ENCODE measurements around the gene DENND1B. TPM values are rescaled to one million over a fixed set of nuclear protein-coding genes. Genes with fewer than 3 reads are reported as not detected.

Gene DENND1B
- polyA plus RNA-seq, 1 donor from 2014 or later, result 12.4 TPM

GRCh38 chr1:197811769-197812168 lies 36.5 kb upstream of the DENND1B start:
- Histone ChIP-seq H3K4me2 (ENCODE audit: low read length) (no peak overlapping the region), H3K27me3 (ENCODE audit: insufficient read depth, low read depth, low read length) (no peaks in the 10 kb centered on the region)
- TF ChIP-seq MXI1 (conservative IDR thresholded peaks at IDR 0.05; ENCODE audit: poor library complexity, severe bottlenecking), result no peak
- TF ChIP-seq EZH2 (IDR thresholded peaks at IDR 0.05; ENCODE audit: borderline replicate concordance, insufficient read depth, low read length, poor library complexity, severe bottlenecking), result no peak
- no peak for TF ChIP-seq TAF1 (IDR thresholded peaks at IDR 0.05; ENCODE audit: low read depth)
- TF ChIP-seq REST (IDR thresholded peaks at IDR 0.05; ENCODE audit: borderline replicate concordance), result no peak
- no peak for TF ChIP-seq CTCF (IDR thresholded peaks at IDR 0.05; ENCODE audit: poor library complexity, severe bottlenecking)
- no peak for TF ChIP-seq POLR2AphosphoS5 (IDR thresholded peaks at IDR 0.05)
- no peak for TF ChIP-seq RAD21 (conservative IDR thresholded peaks at IDR 0.05)
- no peak for TF ChIP-seq SMC3 (conservative IDR thresholded peaks at IDR 0.05; ENCODE audit: poor library complexity)
- TF ChIP-seq EP300 (conservative IDR thresholded peaks at IDR 0.05; ENCODE audit: poor library complexity, severe bottlenecking), result no peak

GRCh38 chr1:197810812-197811211 lies 35.5 kb upstream of the DENND1B start:
- TF ChIP-seq TAF1 (IDR thresholded peaks at IDR 0.05; ENCODE audit: low read depth), result no peak
- no peak for TF ChIP-seq SMC3 (conservative IDR thresholded peaks at IDR 0.05; ENCODE audit: poor library complexity)
- no peak for TF ChIP-seq EZH2 (IDR thresholded peaks at IDR 0.05; ENCODE audit: borderline replicate concordance, insufficient read depth, low read length, poor library complexity, severe bottlenecking)
- no peak for TF ChIP-seq EP300 (conservative IDR thresholded peaks at IDR 0.05; ENCODE audit: poor library complexity, severe bottlenecking)
- no peak for TF ChIP-seq REST (IDR thresholded peaks at IDR 0.05; ENCODE audit: borderline replicate concordance)
- no peak for TF ChIP-seq CTCF (IDR thresholded peaks at IDR 0.05; ENCODE audit: poor library complexity, severe bottlenecking)
- no peak for TF ChIP-seq MXI1 (conservative IDR thresholded peaks at IDR 0.05; ENCODE audit: poor library complexity, severe bottlenecking)
- TF ChIP-seq RAD21 (conservative IDR thresholded peaks at IDR 0.05), result no peak
- no peak for TF ChIP-seq POLR2AphosphoS5 (IDR thresholded peaks at IDR 0.05)
- H3K4me2 ChIP-seq (ENCODE audit: low read length), result no peak overlapping the region

More at GRCh38 chr1:197811769-197812168, 36.5 kb upstream of the DENND1B start:
- Histone ChIP-seq H4K20me1 (ENCODE audit: insufficient read depth) (no peaks in the 10 kb centered on the region), H3K79me2 (replicated peaks; ENCODE audit: insufficient read depth, low read length) (no peaks in the 10 kb centered on the region), H3K36me3 (ENCODE audit: insufficient read depth, low read length) (no peaks in the 10 kb centered on the region), H3K4me3 (ENCODE audit: low read length) (no peak overlapping the region), H2AFZ (ENCODE audit: low read depth, low read length) (no peak overlapping the region), H3K9me2 (ENCODE audit: insufficient read depth, low read length) (no peaks in the 10 kb centered on the region), H3K9ac (ENCODE audit: low read length) (no peak overlapping the region), H3K9me3 (ENCODE audit: low read length) (no peaks in the 10 kb centered on the region), H3F3A (ENCODE audit: insufficient read depth, low read length, poor library complexity, severe bottlenecking) (no peaks in the 10 kb centered on the region), H3K27ac (ENCODE audit: low read length) (no peak overlapping the region)

More at GRCh38 chr1:197810812-197811211, 35.5 kb upstream of the DENND1B start:
- no peak overlapping the region for H3K9ac ChIP-seq (ENCODE audit: low read length)
- no peak overlapping the region for H2AFZ ChIP-seq (ENCODE audit: low read depth, low read length)
- no peaks in the 10 kb centered on the region for H3K9me3 ChIP-seq (ENCODE audit: low read length)
- no peaks in the 10 kb centered on the region for H3K36me3 ChIP-seq (ENCODE audit: insufficient read depth, low read length)
- no peaks in the 10 kb centered on the region for H3F3A ChIP-seq (ENCODE audit: insufficient read depth, low read length, poor library complexity, severe bottlenecking)
- no peaks in the 10 kb centered on the region for H3K27me3 ChIP-seq (ENCODE audit: insufficient read depth, low read depth, low read length)
- H3K4me3 ChIP-seq (ENCODE audit: low read length), result no peak overlapping the region
- no peaks in the 10 kb centered on the region for H4K20me1 ChIP-seq (ENCODE audit: insufficient read depth)
- no peaks in the 10 kb centered on the region for H3K9me2 ChIP-seq (ENCODE audit: insufficient read depth, low read length)
- no peak overlapping the region for H3K27ac ChIP-seq (ENCODE audit: low read length)
- no peaks in the 10 kb centered on the region for H3K79me2 ChIP-seq (replicated peaks; ENCODE audit: insufficient read depth, low read length)

Measured in neural cell (in vitro differentiated cells).